Cerebellar cortex (tissue), 1 donor: ENCODE measurements around the gene CNP.

Experiments
- DNase-seq: peaks from one replicate; pipeline ENCODE4 v3.0.0-alpha.2; 2015; ENCODE audit warnings: low spot score

CNP gene

GRCh38 chr17:41973408-41973811, 6.8 kb downstream of the CNP start:
- no peak for DNase-seq

- no peak for DNase-seq
These were observed 7.4 kb downstream of the CNP start for GRCh38 chr17:41974031-41974430.

GRCh38 chr17:41974658-41975057, 8.1 kb downstream of the CNP start:
- no peak for DNase-seq

DNA sequence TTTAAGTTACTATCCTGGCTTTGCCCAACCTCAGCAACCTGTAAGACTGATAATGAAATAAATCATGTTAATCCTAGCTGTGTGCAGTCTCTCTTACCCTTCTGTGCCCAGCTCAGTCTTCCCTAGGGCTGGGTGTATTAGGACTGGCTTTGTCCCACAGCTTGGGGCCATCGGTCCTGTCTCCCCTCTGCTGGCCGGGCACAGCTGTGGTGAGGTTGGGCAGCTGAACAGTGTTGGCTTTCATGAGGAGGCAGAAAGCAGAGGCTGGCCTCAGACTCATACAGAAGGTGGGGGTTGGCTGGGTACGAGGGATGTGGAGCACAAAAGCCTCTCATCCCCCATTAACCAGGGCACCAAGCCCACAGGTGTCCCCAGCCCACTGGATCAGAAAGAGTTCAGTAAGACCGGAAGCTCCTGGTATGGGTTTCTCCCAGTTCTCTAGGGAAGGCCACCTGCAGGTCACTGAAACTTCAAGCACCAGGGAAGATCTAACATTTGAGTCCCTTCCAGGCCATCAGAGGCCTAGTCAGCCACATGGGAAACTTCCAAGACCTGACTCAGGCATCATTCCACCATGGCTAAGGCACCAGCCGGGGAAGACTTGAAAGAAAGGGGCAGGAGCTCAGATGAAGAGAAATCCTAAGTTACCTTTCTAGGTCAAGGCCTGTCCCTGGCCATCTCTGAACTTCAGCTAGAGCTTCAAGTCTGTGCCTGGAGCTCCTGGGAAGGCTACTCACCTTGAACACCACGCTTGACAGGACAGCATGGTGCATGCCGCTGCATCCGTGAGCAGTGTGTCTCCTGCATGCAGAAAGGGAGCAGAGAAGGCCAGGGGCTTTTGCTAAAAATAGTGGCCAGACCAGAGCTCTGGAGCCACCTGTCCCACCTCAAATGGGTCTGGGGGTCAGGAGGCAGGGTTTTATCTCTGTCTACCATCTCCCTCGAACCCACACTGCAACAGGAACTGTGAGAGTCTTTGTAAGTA, 8.8 kb downstream of the CNP start:
- DNase-seq = no peak

DNA sequence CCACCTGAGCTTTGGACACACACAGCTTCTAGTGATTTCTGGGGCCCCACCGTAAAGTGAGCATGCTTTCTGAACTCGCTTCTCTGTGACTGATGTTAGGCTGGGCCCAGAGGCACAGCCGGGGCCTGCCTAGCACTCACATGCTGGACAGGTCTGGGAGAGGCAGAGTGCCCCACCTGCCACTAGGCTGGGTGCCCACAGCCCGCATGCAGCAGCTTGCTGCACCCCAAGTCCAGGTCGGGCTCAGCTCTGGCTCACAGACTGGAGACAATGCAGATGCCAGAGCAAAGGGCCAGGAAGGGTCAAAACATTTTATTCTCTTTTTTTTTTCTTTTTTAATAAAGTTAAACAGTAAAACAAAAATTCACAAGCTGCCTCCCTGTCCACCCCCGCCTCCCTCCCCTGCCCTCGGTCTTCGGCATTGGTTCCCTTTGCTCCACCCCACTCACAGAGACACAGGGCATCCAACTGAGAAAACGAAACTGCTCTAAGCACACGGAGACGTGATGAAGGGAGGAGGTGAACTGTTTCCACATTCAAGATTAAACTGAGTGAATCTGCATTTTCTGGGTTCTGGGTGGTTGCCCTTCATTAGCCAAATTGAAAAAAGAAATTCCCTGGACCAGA, 9.7 kb downstream of the CNP start:
- DNase-seq = no peak

DNA sequence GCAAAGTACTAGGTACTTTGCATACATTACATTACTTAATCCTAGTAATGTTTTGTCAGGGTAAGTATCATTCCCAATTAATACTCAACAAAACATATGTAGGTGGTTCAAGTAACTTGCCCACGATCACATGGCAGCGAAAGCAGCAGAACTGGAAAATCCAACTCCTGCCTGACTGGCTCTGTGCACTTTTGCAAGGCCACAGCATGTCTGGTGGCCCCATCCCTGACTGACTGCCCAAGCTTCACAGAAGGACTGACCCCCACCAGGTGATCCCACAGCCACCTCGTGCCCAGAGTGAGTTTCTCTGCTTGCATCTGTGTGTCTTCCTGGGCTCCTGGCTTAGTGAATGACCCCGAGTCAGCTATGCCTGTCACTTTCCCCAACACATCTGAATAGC, 11.4 kb downstream of the CNP start:
- no peak for DNase-seq

DNA sequence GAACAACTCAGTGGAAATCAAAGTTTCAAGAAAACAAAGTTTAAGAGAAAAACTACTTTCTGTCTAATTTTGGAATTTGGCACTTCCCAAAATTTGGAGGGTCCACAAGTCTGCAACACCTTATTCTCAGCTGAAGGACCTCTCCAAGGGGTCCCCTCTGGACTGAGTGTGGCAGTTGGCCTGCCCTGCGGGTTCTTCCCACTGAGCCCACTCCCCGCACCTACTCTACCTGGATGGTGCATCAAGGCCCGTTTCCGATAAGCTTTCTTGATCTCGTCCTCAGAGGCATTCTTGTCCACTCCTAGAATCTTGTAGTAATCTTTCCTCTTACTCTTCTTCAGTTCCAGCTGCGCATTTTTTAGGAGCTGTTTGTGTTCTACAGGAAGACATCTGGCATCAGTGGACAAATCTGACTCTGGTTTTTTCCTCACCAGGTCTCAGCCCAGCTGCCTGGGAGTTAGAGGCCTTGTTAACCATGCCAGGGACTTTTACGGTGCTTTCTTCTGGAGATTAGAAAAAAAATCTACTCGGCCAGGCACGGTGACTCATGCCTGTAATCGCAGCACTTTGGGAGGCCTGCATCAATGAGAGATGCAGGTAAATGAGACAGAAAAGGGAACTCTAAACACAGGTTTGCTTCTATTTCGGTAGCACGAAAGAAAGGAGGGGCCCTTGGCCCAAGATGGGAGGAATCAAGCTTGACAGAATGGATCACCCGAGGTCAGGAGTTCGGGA, 15.6 kb downstream of the CNP start:
- no peak for DNase-seq

GRCh38 chr17:41984454-41984853, 17.9 kb downstream of the CNP start:
- DNase-seq = no peak

- no peak for DNase-seq
These were observed 19.3 kb downstream of the CNP start for GRCh38 chr17:41985919-41986318.

DNA sequence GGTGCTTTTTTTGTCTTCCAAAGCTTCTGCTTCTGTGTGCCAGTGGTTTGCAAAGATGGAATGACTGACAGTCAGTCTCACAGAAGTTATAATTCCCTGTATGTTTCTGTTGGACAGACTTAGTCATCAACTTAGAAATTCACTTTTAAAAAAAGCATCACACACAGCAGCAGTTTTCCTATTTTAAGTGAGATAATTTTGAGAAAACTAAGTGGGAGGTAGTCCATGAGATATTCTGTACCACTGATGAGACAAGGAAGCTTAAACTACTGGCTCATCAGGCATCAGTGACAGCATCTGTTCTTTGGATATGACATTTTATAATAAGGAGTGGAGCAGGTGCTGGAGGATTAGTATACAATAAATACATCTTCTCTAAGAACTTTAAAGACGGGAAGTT, 20.0 kb downstream of the CNP start:
- DNase-seq = no peak

- no peak for DNase-seq
These were observed 21.0 kb downstream of the CNP start for GRCh38 chr17:41987642-41988041.

GRCh38 chr17:41988418-41988817, 21.8 kb downstream of the CNP start:
- DNase-seq = no peak

DNA sequence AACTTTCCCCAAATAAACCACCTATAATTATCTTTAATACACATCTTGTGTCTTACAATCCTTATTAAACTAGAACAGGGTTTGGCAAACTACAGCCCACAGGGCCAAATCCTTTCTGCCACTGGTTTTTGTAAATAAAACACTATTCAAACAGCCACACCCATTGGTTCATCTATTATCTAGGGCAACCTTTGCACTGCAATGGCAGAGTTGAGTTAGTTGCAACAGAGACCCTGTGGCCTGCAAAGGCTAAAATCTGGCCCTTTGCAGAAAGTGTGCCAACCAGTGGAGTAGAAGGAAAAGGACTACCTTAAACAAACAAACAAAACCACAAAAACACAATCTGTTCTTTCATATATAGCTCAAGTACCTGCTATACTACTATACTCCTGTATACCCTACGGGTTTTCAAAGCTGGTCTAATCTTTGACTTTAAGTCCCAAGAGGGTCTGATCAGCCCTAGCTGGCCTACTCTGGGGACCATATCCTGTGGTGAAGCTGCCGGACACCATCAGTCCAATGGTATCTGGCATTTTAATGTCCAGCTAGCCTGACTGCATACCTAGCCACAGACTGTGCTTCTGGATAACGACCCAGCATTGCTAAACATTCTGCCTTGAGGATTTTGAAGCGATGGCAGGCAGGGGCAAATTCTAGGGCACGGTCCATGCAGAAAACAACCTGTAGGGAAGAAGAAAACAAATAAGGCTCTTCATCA, 23.3 kb downstream of the CNP start:
- DNase-seq = no peak

DNA sequence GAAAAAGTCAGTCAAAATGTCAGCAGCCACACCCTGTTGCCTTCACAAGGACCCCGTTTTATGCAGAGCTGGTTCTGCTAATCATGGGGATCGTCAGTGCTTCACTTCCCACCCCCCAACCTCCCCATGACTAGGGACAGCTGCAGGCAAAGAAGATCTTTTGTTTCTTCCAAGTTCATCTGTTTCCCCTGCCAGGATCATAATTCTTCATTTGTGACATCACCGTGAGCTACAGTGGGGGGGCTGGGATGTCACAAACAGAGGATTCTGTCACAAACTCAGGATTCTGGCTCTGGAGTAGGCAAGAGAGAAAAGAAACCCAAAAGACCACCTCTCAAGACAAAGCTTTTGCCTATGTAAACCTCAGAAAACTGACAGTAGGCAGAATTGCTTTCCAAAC, 26.0 kb downstream of the CNP start:
- DNase-seq = no peak

GRCh38 chr17:41996855-41997164, 30.2 kb downstream of the CNP start:
- no peak for DNase-seq

DNA sequence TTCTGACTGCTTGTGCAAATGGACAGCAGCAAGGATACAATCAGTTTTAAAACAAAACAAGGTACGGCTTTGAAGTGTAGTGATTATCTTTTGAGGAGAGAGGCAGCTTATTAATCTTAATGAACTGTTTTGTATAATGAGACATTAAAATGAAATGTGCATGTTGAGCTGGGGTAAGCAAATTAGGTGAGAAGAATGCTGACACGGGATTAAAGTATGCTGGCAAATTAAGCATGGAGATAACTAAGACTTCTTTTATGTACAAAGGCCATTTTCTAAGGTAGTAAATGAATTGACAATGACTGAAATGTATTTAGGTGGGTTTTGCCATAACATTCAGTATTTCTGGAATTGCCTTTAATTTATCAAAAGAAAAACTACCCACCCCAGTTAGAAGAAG, 31.9 kb downstream of the CNP start:
- DNase-seq = no peak

GRCh38 chr17:42000413-42001133, 34.0 kb downstream of the CNP start:
- DNase-seq = no peak

DNA sequence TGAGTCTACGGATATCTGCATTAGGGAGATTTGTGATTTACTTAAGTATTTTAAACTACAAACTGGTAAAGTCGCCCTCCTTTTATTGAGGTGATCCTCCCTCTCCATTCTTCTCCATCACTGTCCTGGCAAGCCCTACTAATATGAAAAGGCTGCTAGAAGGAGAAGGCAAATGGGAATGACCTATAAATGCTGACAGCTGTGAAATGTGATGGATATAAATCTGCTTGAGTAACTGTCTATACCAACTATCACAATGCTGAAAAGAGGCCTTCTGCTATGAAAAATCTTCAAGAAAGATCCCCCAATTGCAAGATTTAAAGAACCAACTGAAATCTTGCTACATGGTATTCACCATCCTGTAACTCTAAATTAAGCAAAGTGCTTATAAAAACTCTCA, 35.1 kb downstream of the CNP start:
- no peak for DNase-seq

GRCh38 chr17:42002175-42002791, 35.7 kb downstream of the CNP start:
- DNase-seq = no peak

DNA sequence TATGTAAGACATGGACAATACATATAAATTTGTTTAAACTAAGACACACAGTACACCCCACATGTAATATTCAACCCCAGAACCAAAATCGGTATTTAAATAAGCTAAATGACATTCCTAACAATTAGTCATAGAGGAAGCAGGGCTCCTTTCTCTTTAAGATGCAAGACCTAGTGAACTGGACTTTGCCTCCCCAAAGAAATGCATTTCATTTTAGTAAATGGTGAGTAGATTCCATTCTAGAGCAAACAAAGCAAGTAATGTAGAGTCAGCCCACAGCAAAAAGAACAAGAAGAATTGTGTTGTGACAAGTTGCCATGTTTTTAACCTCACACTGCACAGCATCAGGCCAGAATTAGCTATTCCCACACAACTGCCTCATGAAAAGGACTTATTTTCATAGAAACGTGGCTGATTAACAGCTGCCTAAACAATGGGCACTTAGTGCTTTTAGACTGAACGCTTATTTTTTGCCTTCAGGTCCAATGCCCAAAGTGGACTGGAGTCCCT, 36.3 kb downstream of the CNP start:
- DNase-seq = no peak

- no peak for DNase-seq
These were observed 38.6 kb downstream of the CNP start for GRCh38 chr17:42005166-42005565.
